Measurements from ENCODE around the gene ERP44.

DNA sequence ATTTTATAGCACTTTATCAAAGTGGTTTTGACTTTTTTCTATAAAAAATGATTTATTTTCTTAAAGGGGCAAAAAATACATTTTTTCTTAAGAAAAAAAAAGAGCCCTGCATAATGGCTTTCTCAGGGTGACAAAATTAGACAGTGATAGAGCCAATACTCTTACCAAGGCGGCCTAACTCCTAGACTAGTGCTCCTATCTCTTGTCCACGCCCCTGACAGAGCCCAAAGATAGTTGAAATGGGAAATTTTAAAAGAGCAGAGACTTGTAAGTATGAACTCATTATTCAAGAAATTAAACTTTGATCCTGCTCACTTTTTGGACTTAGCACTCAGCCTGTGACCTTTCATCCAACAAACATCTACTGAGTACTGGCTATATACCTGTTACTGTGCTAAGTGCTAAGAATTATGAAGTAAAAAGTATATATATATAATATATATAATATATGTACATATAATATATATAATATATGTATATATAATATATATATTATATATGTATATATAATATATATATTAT is 1.4 kb upstream of the ERP44 start:
- TF ChIP-seq TAF1 (IDR thresholded peaks at IDR 0.05; ENCODE audit: borderline replicate concordance, low read depth, low read length) (no peak), POLR2A (IDR thresholded peaks at IDR 0.05; ENCODE audit: low read depth, low read length) (no peak), POLR2AphosphoS5 (IDR thresholded peaks at IDR 0.05; ENCODE audit: low read depth, low read length) (no peak)
